Measurements from ENCODE around the gene RRP1B. TPM values are rescaled to one million over a fixed set of nuclear protein-coding genes. Genes with fewer than 3 reads are reported as not detected.

The RRP1B gene
- total RNA-seq, 1 donor from 2014 or later: 34.0 TPM

- Histone ChIP-seq H3K36me3 (ENCODE audit: insufficient read depth, low read length) (peaks cover 20% of the 10 kb centered on the region), H2AFZ (ENCODE audit: low read depth, low read length) (no peak overlapping the region), H3K79me2 (ENCODE audit: insufficient read depth, low read length) (peaks cover 52% of the 10 kb centered on the region), H3K9me3 (ENCODE audit: insufficient read depth, low read depth, low read length) (no peaks in the 10 kb centered on the region), H3K4me3 (ENCODE audit: insufficient read depth, low read depth, low read length) (no peak overlapping the region), H3K4me1 (ENCODE audit: insufficient read depth, low read length) (no peaks in the 10 kb centered on the region), H3K27ac (ENCODE audit: low read depth, low read length) (no peak overlapping the region), H4K20me1 (ENCODE audit: insufficient read depth, low read length) (peaks cover 51% of the 10 kb centered on the region), H3K9ac (ENCODE audit: low read length) (no peak overlapping the region), H3K27me3 (ENCODE audit: insufficient read depth, low read length) (no peaks in the 10 kb centered on the region), H3K4me2 (ENCODE audit: low read length) (no peak overlapping the region)
- Mint-ChIP-seq H3K27ac (ENCODE audit: unreplicated experiment) (no peak overlapping the region), H3K9me3 (ENCODE audit: unreplicated experiment) (no peaks in the 10 kb centered on the region), H3K4me1 (ENCODE audit: low read depth, unreplicated experiment) (no peaks in the 10 kb centered on the region), H3K4me3 (ENCODE audit: unreplicated experiment) (no peak overlapping the region), H3K27me3 (ENCODE audit: low read depth, unreplicated experiment) (no peaks in the 10 kb centered on the region), H3K36me3 (ENCODE audit: low read depth, unreplicated experiment) (peaks cover 12% of the 10 kb centered on the region)
- FAIRE-seq (no peak), DNase-seq (ENCODE audit: low read depth) (no peak)
- TF ChIP-seq EZH2 (IDR thresholded peaks at IDR 0.05; ENCODE audit: insufficient read depth, low read length): no peak
- no peak for TF ChIP-seq CTCF (IDR thresholded peaks at IDR 0.05; ENCODE audit: insufficient read depth, low read depth, low read length)
These were observed 10.7 kb downstream of the RRP1B start for GRCh38 chr21:43669828-43670605.

- FAIRE-seq: no peak
- H3K27ac Mint-ChIP-seq (ENCODE audit: unreplicated experiment): no peak overlapping the region
- peaks cover 23% of the 10 kb centered on the region for H3K36me3 Mint-ChIP-seq (ENCODE audit: low read depth, unreplicated experiment)
These were observed 16.5 kb downstream of the RRP1B start for GRCh38 chr21:43675871-43676270.

More at GRCh38 chr21:43675871-43676270, 16.5 kb downstream of the RRP1B start:
- no peaks in the 10 kb centered on the region for H3K9me3 Mint-ChIP-seq (ENCODE audit: unreplicated experiment)
- H3K9me3 ChIP-seq (ENCODE audit: insufficient read depth, low read depth, low read length): no peaks in the 10 kb centered on the region
- peaks cover 40% of the 10 kb centered on the region for H3K36me3 ChIP-seq (ENCODE audit: insufficient read depth, low read length)
- no peak overlapping the region for H3K4me2 ChIP-seq (ENCODE audit: low read length)
- no peak overlapping the region for H3K4me3 Mint-ChIP-seq (ENCODE audit: unreplicated experiment)
- H3K9ac ChIP-seq (ENCODE audit: low read length): no peak overlapping the region
- no peak overlapping the region for H3K27ac ChIP-seq (ENCODE audit: low read depth, low read length)
- no peak for DNase-seq (ENCODE audit: low read depth)
- H4K20me1 ChIP-seq (ENCODE audit: insufficient read depth, low read length): peaks cover 17% of the 10 kb centered on the region
- no peaks in the 10 kb centered on the region for H3K4me1 Mint-ChIP-seq (ENCODE audit: low read depth, unreplicated experiment)
- no peaks in the 10 kb centered on the region for H3K27me3 ChIP-seq (ENCODE audit: insufficient read depth, low read length)
- no peaks in the 10 kb centered on the region for H3K4me1 ChIP-seq (ENCODE audit: insufficient read depth, low read length)
- no peak overlapping the region for H3K4me3 ChIP-seq (ENCODE audit: insufficient read depth, low read depth, low read length)
- H2AFZ ChIP-seq (ENCODE audit: low read depth, low read length): no peak overlapping the region
- peaks cover 14% of the 10 kb centered on the region for H3K79me2 ChIP-seq (ENCODE audit: insufficient read depth, low read length)
- TF ChIP-seq CTCF (IDR thresholded peaks at IDR 0.05; ENCODE audit: insufficient read depth, low read depth, low read length) (no peak), EZH2 (IDR thresholded peaks at IDR 0.05; ENCODE audit: insufficient read depth, low read length) (no peak)
- H3K27me3 Mint-ChIP-seq (ENCODE audit: low read depth, unreplicated experiment): no peaks in the 10 kb centered on the region
